AG09309 (cell line): ENCODE measurements around the gene DNAJC11.
"Not testable (repeated sequence)": the region's sequence is repeated elsewhere in the genome, so short reads cannot be mapped to it uniquely, and the experiment has no call there.

Experiments
- DNase-seq: peaks from one replicate; pipeline ENCODE4 v3.0.0-alpha.2; 2010; ENCODE audit warnings: low read depth
- H3K4me3 ChIP-seq: 2 replicates; pipeline ENCODE4 v1.5.1; 2011; ENCODE audit warnings: mild to moderate bottlenecking, low read depth, low read length, moderate library complexity; ENCODE audit not compliant: control insufficient read depth
- CTCF ChIP-seq: IDR thresholded peaks from 2 replicates; pipeline ENCODE4 v1.5.1; 2011; ENCODE audit warnings: mild to moderate bottlenecking, low read depth, low read length, inconsistent platforms; ENCODE audit not compliant: insufficient read depth, control insufficient read depth; ENCODE audit errors: missing control alignments

The DNAJC11 gene

GRCh38 chr1:6700853-6701436 is 671 bp downstream of the DNAJC11 start:
- no peak for DNase-seq
- H3K4me3 ChIP-seq, result peak overlapping the region; percentile 99
- no peak for TF ChIP-seq CTCF

- not testable (repeated sequence) for DNase-seq, H3K4me3 ChIP-seq
Observed at GRCh38 chr1:6699915-6700314, 1.7 kb downstream of the DNAJC11 start.

GRCh38 chr1:6695868-6696267 is 5.7 kb downstream of the DNAJC11 start:
- no peak overlapping the region for H3K4me3 ChIP-seq
- TF ChIP-seq CTCF, result no peak
- no peak for DNase-seq

GRCh38 chr1:6694121-6694713 is 7.4 kb downstream of the DNAJC11 start:
- H3K4me3 ChIP-seq, result no peak overlapping the region
- no peak for TF ChIP-seq CTCF
- no peak for DNase-seq

GRCh38 chr1:6692956-6693355 is 8.7 kb downstream of the DNAJC11 start:
- H3K4me3 ChIP-seq, result no peak overlapping the region
- DNase-seq, result no peak
- TF ChIP-seq CTCF, result no peak

- DNase-seq, result no peak
- no peak for TF ChIP-seq CTCF
Observed at GRCh38 chr1:6691507-6691906, 10.1 kb downstream of the DNAJC11 start.

GRCh38 chr1:6690186-6690585 is 11.4 kb downstream of the DNAJC11 start:
- H3K4me3 ChIP-seq, result no peak overlapping the region
- no peak for TF ChIP-seq CTCF
- no peak for DNase-seq

More at GRCh38 chr1:6691507-6691906, 10.1 kb downstream of the DNAJC11 start:
- H3K4me3 ChIP-seq, result no peak overlapping the region
